Naive thymus-derived CD4-positive, alpha-beta T cell (primary cell): ENCODE results near the gene FBP2. TPM values are rescaled to one million over a fixed set of nuclear protein-coding genes. Genes with fewer than 3 reads are reported as not detected.

Source experiments
- ATAC-seq: fragments of 150-1000 bp; cut with Tn5 transposase; 2 replicates; pipeline ENCODE4 v1.10.0; 2021; ENCODE audit warnings: mild to moderate bottlenecking, moderate library complexity
- CTCF ChIA-PET: fragments of 350-600 bp; sonication (Branson Sonifier 250); formaldehyde crosslinking; loops from one replicate; lab custom pipeline; 2021; ENCODE audit warnings: antibody characterized with exemption; lab: Charles Lee
- POLR2A ChIA-PET: fragments of 350-600 bp; sonication (Branson Sonifier 250); formaldehyde crosslinking; loops from one replicate; lab custom pipeline; 2021; ENCODE audit warnings: antibody characterized with exemption, inconsistent platforms; lab: Charles Lee
- DNase-seq, 9 donors: peaks; one replicate each; pipeline versions ENCODE4 v3.0.0 to v3.0.0-alpha.2; 2020 to 2022; ENCODE audit warnings: mixed read lengths in 1 of 9
- H3K27ac ChIP-seq: one replicate; pipeline ENCODE4 v1.7.0; 2013; ENCODE audit warnings: mild to moderate bottlenecking, low read depth, low read length, moderate library complexity
- H3K27me3 ChIP-seq, 2 donors: one replicate each; pipeline ENCODE4 v1.7.0; 2013; ENCODE audit warnings: low read length in 2 of 2, mild to moderate bottlenecking in 2 of 2, moderate library complexity in 2 of 2; ENCODE audit not compliant: control insufficient read depth in 2 of 2, insufficient read depth in 2 of 2
- H3K36me3 ChIP-seq, 3 experiments: 1 replicate in 2 of 3; 2 replicates in 1 of 3; pipeline ENCODE4 v1.7.0; 2013; ENCODE audit warnings: low read length in 3 of 3, mild to moderate bottlenecking in 3 of 3, moderate library complexity in 1 of 3; ENCODE audit not compliant: insufficient read depth in 3 of 3, control insufficient read depth in 2 of 3
- H3K4me1 ChIP-seq, 2 donors: one replicate each; pipeline ENCODE4 v1.7.0; 2013; ENCODE audit warnings: low read length in 2 of 2, mild to moderate bottlenecking in 2 of 2, moderate library complexity in 1 of 2; ENCODE audit not compliant: control insufficient read depth in 2 of 2, insufficient read depth in 2 of 2
- H3K4me3 ChIP-seq: 2 replicates; pipeline ENCODE4 v1.7.0; 2013; ENCODE audit warnings: mild to moderate bottlenecking, low read length
- H3K9me3 ChIP-seq, 3 experiments: 1 replicate in 2 of 3; 2 replicates in 1 of 3; pipeline ENCODE4 v1.7.0; 2013; ENCODE audit warnings: low read length in 3 of 3; ENCODE audit not compliant: control insufficient read depth in 2 of 3
- H3K27ac Mint-ChIP-seq, 9 donors: one replicate each; pipeline ENCODE4 v1.8.0; 2020 to 2022; ENCODE audit warnings: mixed read lengths in 9 of 9, mild to moderate bottlenecking in 8 of 9, moderate library complexity in 5 of 9, inconsistent platforms in 2 of 9
- H3K27me3 Mint-ChIP-seq, 5 donors: one replicate each; pipeline ENCODE4 v1.8.0; 2021 to 2022; ENCODE audit warnings: mixed read lengths in 5 of 5, mild to moderate bottlenecking in 1 of 5
- H3K36me3 Mint-ChIP-seq, 5 donors: one replicate each; pipeline ENCODE4 v1.8.0; 2020 to 2022; ENCODE audit warnings: mixed read lengths in 5 of 5, mild to moderate bottlenecking in 3 of 5, inconsistent platforms in 1 of 5
- H3K4me1 Mint-ChIP-seq, 7 donors: one replicate each; pipeline ENCODE4 v1.8.0; 2020 to 2022; ENCODE audit warnings: mixed read lengths in 7 of 7, mild to moderate bottlenecking in 3 of 7, inconsistent platforms in 1 of 7
- H3K4me3 Mint-ChIP-seq, 10 donors: one replicate each; pipeline ENCODE4 v1.8.0; 2020 to 2022; ENCODE audit warnings: mild to moderate bottlenecking in 10 of 10, mixed read lengths in 10 of 10, moderate library complexity in 6 of 10, inconsistent platforms in 2 of 10
- H3K9me3 Mint-ChIP-seq, 11 donors: one replicate each; pipeline ENCODE4 v1.8.0; 2020 to 2022; ENCODE audit warnings: mixed read lengths in 11 of 11, mild to moderate bottlenecking in 4 of 11, inconsistent platforms in 1 of 11, moderate library complexity in 1 of 11
- intact Hi-C, 2 donors: fragments of 100-400 bp; cut with micrococcal nuclease; formaldehyde crosslinking; loops; one replicate each; pipeline ENCODE4 v1.15.1; 2023
- polyA plus RNA-seq, 2 donors: library from polyadenylated mRNA; unstranded; fragments of 300-500 nt; fragmentation: Illumina TruSeq; gene quantifications; one replicate each; pipeline ENCODE4 v1.2.3, GENCODE V29; 2021
- total RNA-seq, 6 experiments: library from RNA in 5 of 6; stranded (reverse) in 5 of 6; gene quantifications; 1 replicate in 5 of 6; 2 replicates in 1 of 6; pipeline ENCODE4 v1.2.3 and lab custom pipeline; 2021 to 2026

FBP2 gene
- total and polyA plus RNA-seq, 7 experiments from 2014 or later = not detected

- Mint-ChIP-seq H3K4me3 (peak overlapping the region; percentile 87 to 98 (median 96)), H3K4me1 (peaks cover 13 to 23% (median 17%) of the 10 kb centered on the region in 7 donors), H3K36me3 (peaks cover 0 to 2% (median 0%) of the 10 kb centered on the region in 5 donors), H3K27ac (peak overlapping the region; percentile 66 to 94 (median 83)), H3K27me3 (peaks cover 0 to 42% (median 0%) of the 10 kb centered on the region in 5 donors), H3K9me3 (no peaks in the 10 kb centered on the region)
- ATAC-seq (no peak), DNase-seq (peak in 1 of 9 donors; percentile 8)
- peak overlapping the region; percentile 69 for H3K4me3 ChIP-seq
- H3K4me1 ChIP-seq = no peaks in the 10 kb centered on the region
- no peaks in the 10 kb centered on the region for H3K36me3 ChIP-seq
- ChIA-PET POLR2A (interaction anchor here (1.5 kb wide), 1 partner anchor 18 kb away, joined by 5 read pairs; no protein-coding TSS in a partner anchor), CTCF (interaction anchor here (0.5 to 1.3 kb wide), 2 partner anchors 10 to 87 kb away, joined by 3 read pairs; no protein-coding TSS in a partner anchor)
- intact Hi-C loops = loop anchor here in 1 of 2 donors (1.0 kb wide), 2 partner anchors 18 to 31 kb away; no protein-coding TSS in a partner anchor
- H3K27ac ChIP-seq = no peak overlapping the region
- no peaks in the 10 kb centered on the region for H3K9me3 ChIP-seq
- no peaks in the 10 kb centered on the region for H3K27me3 ChIP-seq
These were observed 44.9 kb upstream of the FBP2 start for GRCh38 chr9:94638335-94639060.

- intact Hi-C loops = no loop called here
- no peak overlapping the region for H3K4me3 ChIP-seq
- Mint-ChIP-seq H3K4me1 (peaks cover 0 to under 1% (median 0%) of the 10 kb centered on the region in 7 donors), H3K27ac (no peak overlapping the region), H3K36me3 (no peaks in the 10 kb centered on the region), H3K4me3 (no peak overlapping the region), H3K9me3 (peaks cover 0 to 2% (median 0%) of the 10 kb centered on the region in 11 donors), H3K27me3 (peaks cover 0 to 36% (median 0%) of the 10 kb centered on the region in 5 donors)
- DNase-seq = no peak
- no peak for ATAC-seq
- H3K36me3 ChIP-seq = no peaks in the 10 kb centered on the region
- no peaks in the 10 kb centered on the region for H3K4me1 ChIP-seq
- H3K27me3 ChIP-seq = no peaks in the 10 kb centered on the region
- H3K9me3 ChIP-seq = no peaks in the 10 kb centered on the region
- CTCF ChIA-PET = no interaction called here
- H3K27ac ChIP-seq = no peak overlapping the region
- POLR2A ChIA-PET = no interaction called here
These were observed 39.1 kb upstream of the FBP2 start for GRCh38 chr9:94632737-94633136.

GRCh38 chr9:94631599-94631998 is 38.0 kb upstream of the FBP2 start:
- Mint-ChIP-seq H3K4me3 (no peak overlapping the region), H3K27ac (no peak overlapping the region), H3K27me3 (peaks cover 0 to 28% (median 0%) of the 10 kb centered on the region in 5 donors), H3K4me1 (no peaks in the 10 kb centered on the region), H3K9me3 (peaks cover 0 to 2% (median 0%) of the 10 kb centered on the region in 11 donors), H3K36me3 (no peaks in the 10 kb centered on the region)
- Histone ChIP-seq H3K4me3 (no peak overlapping the region), H3K27ac (no peak overlapping the region), H3K36me3 (no peaks in the 10 kb centered on the region), H3K27me3 (no peaks in the 10 kb centered on the region), H3K4me1 (no peaks in the 10 kb centered on the region), H3K9me3 (no peaks in the 10 kb centered on the region)
- ATAC-seq (no peak), DNase-seq (no peak)
- CTCF ChIA-PET = no interaction called here
- POLR2A ChIA-PET = no interaction called here
- intact Hi-C loops = no loop called here

- Histone ChIP-seq H3K27me3 (no peaks in the 10 kb centered on the region), H3K9me3 (no peaks in the 10 kb centered on the region), H3K27ac (no peak overlapping the region), H3K4me3 (no peak overlapping the region), H3K4me1 (no peaks in the 10 kb centered on the region), H3K36me3 (no peaks in the 10 kb centered on the region)
- H3K9me3 Mint-ChIP-seq = peaks cover 0 to 2% (median 0%) of the 10 kb centered on the region in 11 donors
- no peak for DNase-seq
- H3K4me3 Mint-ChIP-seq = no peak overlapping the region
- peaks cover 0 to 6% (median 0%) of the 10 kb centered on the region in 7 donors for H3K4me1 Mint-ChIP-seq
- intact Hi-C loops = no loop called here
- POLR2A ChIA-PET = no interaction called here
- no peak overlapping the region for H3K27ac Mint-ChIP-seq
- H3K27me3 Mint-ChIP-seq = peaks cover 0 to 27% (median 0%) of the 10 kb centered on the region in 5 donors
- ATAC-seq = no peak
- CTCF ChIA-PET = no interaction called here
- H3K36me3 Mint-ChIP-seq = no peaks in the 10 kb centered on the region
These were observed 37.2 kb upstream of the FBP2 start for GRCh38 chr9:94630833-94631232.

GRCh38 chr9:94630281-94630680 is 36.7 kb upstream of the FBP2 start:
- POLR2A ChIA-PET = no interaction called here
- no peak for DNase-seq
- no peak for ATAC-seq
- Mint-ChIP-seq H3K36me3 (no peaks in the 10 kb centered on the region), H3K4me1 (peaks cover 0 to 7% (median 0%) of the 10 kb centered on the region in 7 donors), H3K9me3 (peaks cover 0 to 2% (median 0%) of the 10 kb centered on the region in 11 donors), H3K27ac (no peak overlapping the region), H3K27me3 (peaks cover 0 to 24% (median 0%) of the 10 kb centered on the region in 5 donors), H3K4me3 (no peak overlapping the region)
- intact Hi-C loops = no loop called here
- Histone ChIP-seq H3K9me3 (no peaks in the 10 kb centered on the region), H3K4me1 (no peaks in the 10 kb centered on the region), H3K4me3 (no peak overlapping the region), H3K27me3 (no peaks in the 10 kb centered on the region), H3K36me3 (no peaks in the 10 kb centered on the region), H3K27ac (no peak overlapping the region)
- CTCF ChIA-PET = no interaction called here

- CTCF ChIA-PET = no interaction called here
These were observed 33.7 kb upstream of the FBP2 start for GRCh38 chr9:94627287-94627686.

More at GRCh38 chr9:94627287-94627686, 33.7 kb upstream of the FBP2 start:
- ATAC-seq (no peak), DNase-seq (no peak)
- intact Hi-C loops = no loop called here
- Histone ChIP-seq H3K4me1 (no peaks in the 10 kb centered on the region), H3K4me3 (no peak overlapping the region), H3K27me3 (no peaks in the 10 kb centered on the region), H3K36me3 (no peaks in the 10 kb centered on the region), H3K9me3 (no peaks in the 10 kb centered on the region), H3K27ac (no peak overlapping the region)
- POLR2A ChIA-PET = no interaction called here
- no peak overlapping the region for H3K27ac Mint-ChIP-seq
- no peak overlapping the region for H3K4me3 Mint-ChIP-seq
- no peaks in the 10 kb centered on the region for H3K9me3 Mint-ChIP-seq
- peaks cover 0 to 12% (median 0%) of the 10 kb centered on the region in 5 donors for H3K27me3 Mint-ChIP-seq
- no peaks in the 10 kb centered on the region for H3K36me3 Mint-ChIP-seq
- H3K4me1 Mint-ChIP-seq = peaks cover 0 to 10% (median 4%) of the 10 kb centered on the region in 7 donors
